Anterior cingulate cortex (tissue), 58 donors: ENCODE measurements around the gene ZNF296.

Source experiments
- DNase-seq, 58 donors: peaks; one replicate each; lab custom pipeline; 2025; lab: John Stamatoyannopoulos, UW

The ZNF296 gene

GRCh38 chr19:45063851-45064801 is 12.2 kb downstream of the ZNF296 start:
- DNase-seq = no peak

- DNase-seq = no peak
Measured at GRCh38 chr19:45061965-45062364, 14.3 kb downstream of the ZNF296 start.

DNA sequence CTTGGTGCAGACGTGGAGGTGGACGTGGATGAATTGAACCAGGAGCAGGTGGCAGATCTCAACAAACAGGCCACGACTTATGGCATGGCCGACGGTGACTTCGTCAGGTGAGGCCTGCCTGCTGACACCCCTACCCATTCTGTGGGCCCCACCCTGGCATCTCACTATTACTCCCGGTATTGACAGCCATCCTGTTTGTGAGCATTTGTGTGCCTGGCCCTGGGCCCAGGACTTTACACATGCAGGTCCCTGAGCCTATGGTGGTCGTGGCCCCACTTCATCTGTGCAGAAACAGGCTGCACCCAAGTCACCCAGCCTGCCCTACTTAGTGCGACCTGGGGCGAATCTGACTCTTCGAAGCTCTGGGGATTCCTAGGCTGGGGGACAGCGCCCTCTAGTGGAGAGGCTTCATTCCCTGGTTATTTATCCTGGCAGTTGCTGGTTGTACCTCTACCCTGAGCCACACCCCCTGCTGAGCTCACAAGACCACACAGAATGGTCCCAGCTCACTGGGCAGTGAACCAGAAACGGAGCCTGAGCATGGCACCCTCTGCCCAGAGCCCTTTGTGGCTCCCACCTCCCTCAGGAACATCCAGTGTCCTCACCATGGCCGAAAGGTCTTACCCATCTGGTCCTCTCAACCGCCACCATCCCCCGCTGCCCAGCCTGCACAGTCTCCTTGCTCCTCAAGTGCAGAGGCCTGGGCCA is 16.9 kb downstream of the ZNF296 start:
- peak in 54 of 58 donors; percentile 25 to 87 (median 55) for DNase-seq

GRCh38 chr19:45058622-45059159 is 17.6 kb downstream of the ZNF296 start:
- DNase-seq = no peak

DNA sequence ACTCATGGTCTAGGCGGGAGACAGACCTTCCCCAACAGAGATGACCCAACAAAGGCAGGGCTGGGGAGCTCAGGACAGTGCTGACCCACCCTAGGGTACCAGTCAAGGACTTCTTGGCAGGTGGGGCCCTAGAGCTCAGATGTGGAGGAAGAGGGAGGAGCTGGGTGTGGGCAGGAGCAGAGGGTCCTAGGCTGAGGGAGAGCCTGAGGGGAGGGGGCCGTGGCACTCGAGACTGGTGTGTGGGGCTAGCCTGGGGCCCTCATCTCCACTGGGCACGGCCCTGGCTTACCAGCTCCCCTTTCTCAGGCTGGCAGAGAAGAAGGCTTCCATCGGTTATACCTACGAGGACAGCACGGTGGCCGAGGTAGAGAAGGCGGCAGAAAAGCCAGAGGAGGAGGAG is 18.8 kb downstream of the ZNF296 start:
- DNase-seq = no peak

DNA sequence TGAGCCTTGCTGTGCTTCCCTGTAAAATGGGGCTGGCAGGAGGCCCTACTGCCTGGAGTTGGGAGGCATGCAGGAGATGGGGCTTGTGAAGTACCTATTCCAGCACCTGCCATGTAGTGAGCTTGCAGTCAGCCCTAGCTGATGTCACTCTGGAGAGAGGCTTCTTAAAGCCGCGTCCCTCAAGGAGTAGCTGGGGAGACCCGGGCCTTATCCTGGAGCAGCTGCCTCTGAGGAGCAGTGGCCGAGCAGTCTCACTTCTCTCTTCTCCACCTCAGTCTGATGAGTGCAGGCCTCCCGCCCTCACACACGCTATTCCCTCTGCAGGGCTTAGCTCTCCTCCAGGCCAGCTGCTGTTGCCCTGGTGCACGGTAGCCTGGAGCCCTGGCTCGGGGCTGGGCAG is 19.4 kb downstream of the ZNF296 start:
- DNase-seq = no peak

GRCh38 chr19:45051929-45052579 is 24.2 kb downstream of the ZNF296 start:
- DNase-seq = peak in 1 of 58 donors; percentile 0

- no peak for DNase-seq
Measured at GRCh38 chr19:45050036-45050435, 26.2 kb downstream of the ZNF296 start.

- DNase-seq = peak in 41 of 58 donors; percentile 3 to 71 (median 24)
Measured at GRCh38 chr19:45049073-45049736, 27.1 kb downstream of the ZNF296 start.

GRCh38 chr19:45047188-45047797 is 29.0 kb downstream of the ZNF296 start:
- DNase-seq = no peak

DNA sequence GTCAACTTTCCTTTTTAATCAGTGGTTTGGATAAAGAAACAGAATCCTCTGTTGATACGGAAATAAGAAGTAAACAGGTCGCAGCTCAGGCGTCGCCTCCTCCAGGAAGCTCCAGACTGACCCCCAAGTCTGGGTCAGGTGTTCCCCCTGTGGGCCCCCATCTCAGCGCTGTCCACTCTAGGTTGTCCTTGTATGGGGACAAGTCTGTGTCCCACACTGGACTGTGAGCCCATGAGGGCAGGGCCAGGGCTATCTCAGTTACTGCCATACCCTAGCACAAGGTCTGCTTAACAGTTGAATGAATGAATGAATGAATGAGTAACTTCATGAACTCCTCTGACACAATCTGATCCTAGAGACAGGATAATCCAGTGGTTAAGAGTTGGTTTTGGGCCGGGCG is 29.9 kb downstream of the ZNF296 start:
- DNase-seq = peak in 1 of 58 donors; percentile 47

DNA sequence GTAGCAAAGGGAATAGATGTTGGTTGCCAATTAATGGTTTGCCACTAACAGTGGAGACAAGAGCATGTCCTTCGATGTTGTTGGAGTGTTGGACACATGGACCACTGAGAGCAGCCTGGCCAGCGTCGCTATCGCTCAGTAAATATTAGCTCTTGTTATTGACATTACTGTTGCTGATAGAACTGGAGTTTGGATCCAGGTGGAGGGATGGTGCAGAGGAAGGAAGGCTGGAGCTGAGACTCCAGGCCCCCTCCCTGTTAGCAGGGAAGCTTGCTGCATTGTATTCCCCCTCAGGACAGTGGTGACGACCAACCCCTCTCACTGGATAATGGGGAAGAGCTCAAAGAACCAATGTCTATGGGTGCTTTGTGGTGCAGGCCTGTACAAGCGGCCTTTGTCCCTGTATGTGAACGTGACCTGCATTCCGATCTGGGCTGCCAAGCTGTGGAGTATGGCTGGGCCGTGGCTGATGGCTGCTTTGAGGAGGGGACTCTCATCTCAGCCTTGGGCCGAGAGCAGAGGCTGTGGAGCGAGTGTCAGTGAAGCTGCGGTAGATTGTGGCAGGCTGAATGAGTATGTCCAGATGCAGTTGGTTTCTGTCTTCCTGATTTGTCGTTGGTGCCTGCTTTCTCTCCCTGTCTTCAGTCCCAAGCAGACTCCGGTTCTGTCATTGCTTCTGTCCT is 30.5 kb downstream of the ZNF296 start:
- peak in 57 of 58 donors; percentile 2 to 95 (median 75) for DNase-seq

DNA sequence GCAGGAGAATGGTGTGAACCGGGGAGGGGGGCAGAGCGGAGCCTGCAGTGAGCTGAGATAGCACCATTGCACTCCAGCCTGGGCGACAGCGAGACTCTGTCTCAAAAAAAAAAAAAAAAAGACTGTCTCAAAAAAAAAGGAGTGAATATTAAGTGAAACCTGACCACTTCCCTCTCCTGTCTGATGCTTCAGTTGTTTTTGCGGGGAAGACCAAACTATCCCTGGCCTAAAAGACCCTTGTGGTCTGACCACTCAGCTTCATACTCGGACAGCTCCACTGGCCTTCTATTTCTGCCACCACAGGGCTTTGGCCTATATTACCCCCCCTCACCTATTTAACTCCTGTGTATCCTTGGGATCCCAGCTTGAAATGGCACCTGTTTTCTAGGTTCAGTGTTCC is 35.2 kb downstream of the ZNF296 start:
- no peak for DNase-seq

GRCh38 chr19:45040059-45040771 is 36.1 kb downstream of the ZNF296 start:
- no peak for DNase-seq

DNA sequence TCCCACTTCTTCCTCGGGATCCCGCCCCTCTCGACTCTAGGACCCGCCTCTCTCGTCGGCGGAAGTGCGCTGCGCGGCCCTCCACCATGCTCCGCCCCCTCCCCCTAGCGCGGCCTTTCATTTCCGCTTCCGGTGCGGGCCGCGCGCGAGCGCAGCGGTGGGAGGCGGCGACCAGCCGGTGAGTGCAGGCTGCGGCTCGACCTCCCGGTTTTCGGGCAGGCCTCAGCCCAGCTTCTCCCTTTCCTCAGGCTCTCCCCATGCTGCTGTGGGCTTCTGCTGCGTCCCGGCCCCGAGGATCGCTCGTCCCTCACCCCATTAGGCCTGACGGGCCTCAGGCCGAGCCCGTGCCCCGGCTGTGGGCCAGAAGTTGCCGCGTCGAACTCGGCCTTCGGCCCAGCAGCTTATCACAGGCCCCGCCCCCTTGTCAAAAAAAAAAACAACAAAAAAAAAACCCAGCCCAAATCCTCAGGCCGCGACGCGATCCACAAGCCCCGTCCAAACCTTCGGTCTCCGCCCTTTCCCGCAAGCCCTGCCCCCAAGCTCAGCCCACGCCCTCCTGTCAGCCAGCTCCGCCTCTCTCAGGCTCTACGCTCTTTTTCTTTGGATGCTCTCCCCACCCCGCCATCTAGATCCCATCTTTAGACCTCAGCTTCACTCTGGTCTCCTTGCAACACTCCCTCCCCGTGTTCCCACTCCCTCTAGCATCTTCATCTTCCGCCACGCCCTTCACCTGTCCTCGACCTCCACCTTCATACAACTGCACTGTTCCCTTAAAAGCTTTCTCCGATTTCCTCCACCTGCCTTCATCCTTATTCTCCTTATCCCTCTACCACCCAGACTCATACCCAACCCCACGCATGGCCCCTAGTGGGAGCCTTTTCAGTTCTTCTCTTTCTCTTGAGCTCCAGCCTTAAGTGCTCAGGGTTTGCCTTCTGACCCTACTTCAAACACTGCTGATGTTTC is 37.1 kb downstream of the ZNF296 start, which contains the start of gene CLASRP:
Gene CLASRP, plus strand, starts transcription at position 115 of the 963 bp plus-strand sequence. CDS start 1,168 bp downstream, outside the sequence.
- peak in 57 of 58 donors; percentile 21 to 92 (median 83) for DNase-seq

DNA sequence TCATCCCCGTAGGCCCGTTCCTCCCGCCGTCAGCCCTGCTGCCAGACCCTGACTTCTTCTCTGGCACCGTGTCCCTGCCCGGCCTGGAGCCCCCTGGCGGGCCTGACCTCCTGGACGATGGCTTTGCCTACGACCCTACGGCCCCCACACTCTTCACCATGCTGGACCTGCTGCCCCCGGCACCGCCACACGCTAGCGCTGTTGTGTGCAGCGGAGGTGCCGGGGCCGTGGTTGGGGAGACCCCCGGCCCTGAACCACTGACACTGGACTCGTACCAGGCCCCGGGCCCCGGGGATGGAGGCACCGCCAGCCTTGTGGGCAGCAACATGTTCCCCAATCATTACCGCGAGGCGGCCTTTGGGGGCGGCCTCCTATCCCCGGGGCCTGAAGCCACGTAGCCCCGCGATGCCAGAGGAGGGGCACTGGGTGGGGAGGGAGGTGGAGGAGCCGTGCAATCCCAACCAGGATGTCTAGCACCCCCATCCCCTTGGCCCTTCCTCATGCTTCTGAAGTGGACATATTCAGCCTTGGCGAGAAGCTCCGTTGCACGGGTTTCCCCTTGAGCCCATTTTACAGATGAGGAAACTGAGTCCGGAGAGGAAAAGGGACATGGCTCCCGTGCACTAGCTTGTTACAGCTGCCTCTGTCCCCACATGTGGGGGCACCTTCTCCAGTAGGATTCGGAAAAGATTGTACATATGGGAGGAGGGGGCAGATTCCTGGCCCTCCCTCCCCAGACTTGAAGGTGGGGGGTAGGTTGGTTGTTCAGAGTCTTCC is 38.7 kb downstream of the ZNF296 start:
- DNase-seq = no peak
